WTC11 (cell line): ENCODE measurements around the gene CDK6.

Source experiments
- ATF3 ChIP-seq: sonication (generic); formaldehyde crosslinking; conservative IDR thresholded peaks from 2 replicates; pipeline ENCODE4 v1.8.1; 2022; ENCODE audit warnings: mild to moderate bottlenecking, missing genetic modification reagents
- CREB1 ChIP-seq: sonication (generic); formaldehyde crosslinking; IDR thresholded peaks from 2 replicates; pipeline ENCODE4 v1.8.0; 2023; ENCODE audit warnings: mild to moderate bottlenecking, missing genetic modification reagents
- CTCF ChIP-seq: fragments of 200-600 bp; IDR thresholded peaks from 2 replicates; pipeline ENCODE4 v1.8.0; 2022; ENCODE audit warnings: antibody characterized with exemption
- MAX ChIP-seq: sonication (generic); formaldehyde crosslinking; IDR thresholded peaks from 2 replicates; pipeline ENCODE4 v1.8.0; 2022; ENCODE audit warnings: mild to moderate bottlenecking, missing genetic modification reagents

GRCh38 chr7:92768501-92769393 lies 67.6 kb downstream of the CDK6 start:
- no peak for TF ChIP-seq MAX (CRISPR knock-in tag)
- TF ChIP-seq ATF3 (CRISPR knock-in tag): no peak
- TF ChIP-seq CTCF: no peak
- no peak for TF ChIP-seq CREB1 (CRISPR knock-in tag)
